Prostate gland (tissue), 2 donors: ENCODE results near the gene CHCHD6. TPM values are rescaled to one million over a fixed set of nuclear protein-coding genes. Genes with fewer than 3 reads are reported as not detected.

Experiments used
- DNase-seq: peaks from one replicate; pipeline ENCODE4 v3.0.0-alpha.2; 2019; ENCODE audit warnings: low spot score
- H3K27ac ChIP-seq, 2 donors: fragments of 200-600 bp; sonication (generic); 2 replicates each; pipeline ENCODE4 v1.5.1; 2017 to 2019
- H3K27me3 ChIP-seq: fragments of 200-600 bp; sonication (generic); replicated peaks from 2 replicates; pipeline ENCODE4 v1.5.1; 2019; ENCODE audit not compliant: insufficient read depth
- H3K36me3 ChIP-seq, 2 donors: fragments of 200-600 bp; sonication (generic); 1 replicate in 1 of 2; 2 replicates in 1 of 2; pipeline versions ENCODE4 v1.5.1 to v1.8.1; 2017 to 2019
- H3K4me1 ChIP-seq: fragments of 200-600 bp; sonication (generic); replicated peaks from 2 replicates; pipeline ENCODE4 v1.5.1; 2019
- H3K4me3 ChIP-seq, 2 donors: fragments of 200-600 bp; sonication (generic); 2 replicates each; pipeline ENCODE4 v1.5.1; 2017 to 2019
- H3K9me3 ChIP-seq: fragments of 200-600 bp; sonication (generic); 2 replicates; pipeline ENCODE4 v1.5.1; 2017
- POLR2A ChIP-seq: fragments of 450-650 bp; IDR thresholded peaks from one replicate; pipeline ENCODE4 v1.6.1; 2016; ENCODE audit warnings: antibody characterized with exemption, mild to moderate bottlenecking
- POLR2AphosphoS5 ChIP-seq: sonication (generic); formaldehyde crosslinking; IDR thresholded peaks from one replicate; pipeline ENCODE4 v1.6.1; 2017; ENCODE audit warnings: antibody characterized with exemption
- whole genome bisulfite sequencing: methylation state at CpG from one replicate; pipeline ENCODE4 v1.1.5; 2018; 5-methylcytosine and 5-hydroxymethylcytosine counted together
- intact Hi-C: fragments of 100-400 bp; cut with DNase I; formaldehyde crosslinking; loops from one replicate; pipeline ENCODE4 v1.14.2; 2022
- total RNA-seq, 2 donors: library from RNA; depleted of rRNA; stranded (reverse); fragments of >200 nt; gene quantifications; one replicate each; pipeline ENCODE4 v1.1.0, GENCODE V29; 2016
- TF ChIP-seq, protein P1 (sequence below), 4 experiments: fragments of 200-600 bp in 2 of 4; fragments of 450-650 bp in 2 of 4; sonication (generic) in 2 of 4; IDR thresholded peaks; 1 replicate in 3 of 4; 2 replicates in 1 of 4; pipeline ENCODE4 v1.5.1; 2016 to 2019; ENCODE audit warnings: antibody characterized with exemption in 4 of 4, mild to moderate bottlenecking in 2 of 4, moderate library complexity in 2 of 4

CHCHD6 gene
- total RNA-seq, 2 donors from 2014 or later, result 13.9 to 34.4 TPM

DNA sequence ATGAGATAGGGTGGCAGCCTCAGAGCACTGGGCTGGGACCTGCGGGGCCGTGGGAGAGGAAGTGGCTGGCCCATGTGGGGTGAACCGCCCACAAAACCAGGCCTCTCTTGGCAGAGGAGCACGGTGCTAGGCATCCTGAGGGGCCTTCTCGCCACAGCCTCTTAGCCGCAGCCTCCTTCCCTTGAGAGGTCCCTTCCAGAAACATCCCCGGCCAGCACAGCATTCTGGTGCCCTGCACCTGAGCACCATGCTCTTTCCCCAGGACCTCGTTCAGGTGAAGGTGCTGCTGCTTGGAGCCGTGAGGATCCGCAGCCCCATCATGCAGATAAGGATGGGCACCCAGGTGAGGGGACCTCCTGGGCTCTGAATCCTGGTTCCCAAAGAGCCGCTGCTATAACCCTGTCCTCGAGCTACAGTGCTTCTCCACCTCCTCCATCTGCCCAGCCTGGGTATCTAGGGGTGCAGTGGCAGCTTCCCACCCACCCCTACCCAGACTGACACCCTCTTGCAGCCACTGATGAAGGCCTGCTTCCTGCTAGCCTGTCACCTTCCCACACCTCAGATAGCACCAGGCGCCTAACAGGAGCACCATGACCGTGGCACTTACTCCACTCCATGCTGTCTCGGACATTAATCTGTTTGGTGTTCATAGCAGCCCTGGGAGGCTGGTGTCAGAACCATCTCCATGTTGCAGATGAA lies 37.9 kb upstream of the CHCHD6 start:
- no peaks in the 10 kb centered on the region for H3K4me1 ChIP-seq
- no peaks in the 10 kb centered on the region for H3K9me3 ChIP-seq
- DNase-seq, result no peak
- H3K27me3 ChIP-seq, result no peaks in the 10 kb centered on the region
- 86% methylated on average over 15 of the region's 15 CpGs for WGBS
- H3K27ac ChIP-seq, result no peak overlapping the region
- intact Hi-C loops, result no loop called here
- no peaks in the 10 kb centered on the region for H3K36me3 ChIP-seq
- TF ChIP-seq POLR2A, result no peak
- no peak for TF ChIP-seq POLR2AphosphoS5
- TF ChIP-seq, protein P1, sequence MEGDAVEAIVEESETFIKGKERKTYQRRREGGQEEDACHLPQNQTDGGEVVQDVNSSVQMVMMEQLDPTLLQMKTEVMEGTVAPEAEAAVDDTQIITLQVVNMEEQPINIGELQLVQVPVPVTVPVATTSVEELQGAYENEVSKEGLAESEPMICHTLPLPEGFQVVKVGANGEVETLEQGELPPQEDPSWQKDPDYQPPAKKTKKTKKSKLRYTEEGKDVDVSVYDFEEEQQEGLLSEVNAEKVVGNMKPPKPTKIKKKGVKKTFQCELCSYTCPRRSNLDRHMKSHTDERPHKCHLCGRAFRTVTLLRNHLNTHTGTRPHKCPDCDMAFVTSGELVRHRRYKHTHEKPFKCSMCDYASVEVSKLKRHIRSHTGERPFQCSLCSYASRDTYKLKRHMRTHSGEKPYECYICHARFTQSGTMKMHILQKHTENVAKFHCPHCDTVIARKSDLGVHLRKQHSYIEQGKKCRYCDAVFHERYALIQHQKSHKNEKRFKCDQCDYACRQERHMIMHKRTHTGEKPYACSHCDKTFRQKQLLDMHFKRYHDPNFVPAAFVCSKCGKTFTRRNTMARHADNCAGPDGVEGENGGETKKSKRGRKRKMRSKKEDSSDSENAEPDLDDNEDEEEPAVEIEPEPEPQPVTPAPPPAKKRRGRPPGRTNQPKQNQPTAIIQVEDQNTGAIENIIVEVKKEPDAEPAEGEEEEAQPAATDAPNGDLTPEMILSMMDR (IDR thresholded peaks at IDR 0.05), result no peak
- H3K4me3 ChIP-seq, result no peak overlapping the region

DNA sequence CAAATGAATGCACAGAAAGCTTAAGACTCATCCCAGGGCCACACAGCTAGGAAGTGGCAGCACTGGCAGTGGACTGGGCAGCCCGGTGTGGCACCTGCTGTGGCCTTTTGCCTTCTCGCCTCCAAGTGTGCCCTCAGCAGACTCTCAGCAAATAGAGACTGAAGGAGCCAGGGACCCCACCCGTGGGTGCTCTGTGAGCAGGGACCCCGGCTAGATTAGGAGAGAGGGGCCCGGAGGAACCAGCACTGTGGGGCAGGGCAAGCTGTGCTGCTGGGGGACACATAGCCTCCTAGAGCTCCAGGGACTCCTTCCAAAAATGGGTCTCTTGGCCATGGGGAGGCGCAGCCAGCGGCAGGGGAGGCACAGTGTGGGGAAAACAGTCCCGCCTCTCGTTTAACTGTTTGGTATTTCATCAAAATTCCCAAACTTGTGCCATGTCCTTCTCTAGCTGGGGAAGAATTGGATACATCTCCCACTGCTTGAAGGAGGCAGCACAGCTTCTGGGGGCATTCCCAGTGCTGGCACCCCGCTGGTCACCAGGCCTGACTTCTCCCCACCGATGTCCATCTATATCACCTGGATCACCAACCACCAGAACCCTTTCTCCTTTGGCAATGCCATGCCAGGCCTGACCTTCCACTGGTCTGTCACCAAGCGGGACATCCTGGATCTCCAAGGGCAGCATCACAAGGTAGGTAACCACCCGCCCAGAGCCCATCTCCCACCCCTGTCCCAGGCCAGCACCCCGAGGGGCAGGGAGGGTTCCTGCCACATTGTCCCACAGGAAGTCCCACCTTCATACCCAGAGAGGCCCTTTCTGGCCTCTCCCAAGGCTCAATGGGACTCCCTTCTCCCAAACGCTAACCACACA lies 37.1 kb upstream of the CHCHD6 start:
- no peak overlapping the region for H3K27ac ChIP-seq
- no peak for DNase-seq
- no peak overlapping the region for H3K4me3 ChIP-seq
- TF ChIP-seq POLR2A, result no peak
- TF ChIP-seq, protein P1 (IDR thresholded peaks at IDR 0.05), result no peak
- TF ChIP-seq POLR2AphosphoS5, result no peak
- H3K36me3 ChIP-seq, result no peaks in the 10 kb centered on the region
- no peaks in the 10 kb centered on the region for H3K9me3 ChIP-seq
- intact Hi-C loops, result no loop called here
- no peaks in the 10 kb centered on the region for H3K4me1 ChIP-seq
- WGBS, result 91% methylated on average over 15 of the region's 15 CpGs
- H3K27me3 ChIP-seq, result no peaks in the 10 kb centered on the region

DNA sequence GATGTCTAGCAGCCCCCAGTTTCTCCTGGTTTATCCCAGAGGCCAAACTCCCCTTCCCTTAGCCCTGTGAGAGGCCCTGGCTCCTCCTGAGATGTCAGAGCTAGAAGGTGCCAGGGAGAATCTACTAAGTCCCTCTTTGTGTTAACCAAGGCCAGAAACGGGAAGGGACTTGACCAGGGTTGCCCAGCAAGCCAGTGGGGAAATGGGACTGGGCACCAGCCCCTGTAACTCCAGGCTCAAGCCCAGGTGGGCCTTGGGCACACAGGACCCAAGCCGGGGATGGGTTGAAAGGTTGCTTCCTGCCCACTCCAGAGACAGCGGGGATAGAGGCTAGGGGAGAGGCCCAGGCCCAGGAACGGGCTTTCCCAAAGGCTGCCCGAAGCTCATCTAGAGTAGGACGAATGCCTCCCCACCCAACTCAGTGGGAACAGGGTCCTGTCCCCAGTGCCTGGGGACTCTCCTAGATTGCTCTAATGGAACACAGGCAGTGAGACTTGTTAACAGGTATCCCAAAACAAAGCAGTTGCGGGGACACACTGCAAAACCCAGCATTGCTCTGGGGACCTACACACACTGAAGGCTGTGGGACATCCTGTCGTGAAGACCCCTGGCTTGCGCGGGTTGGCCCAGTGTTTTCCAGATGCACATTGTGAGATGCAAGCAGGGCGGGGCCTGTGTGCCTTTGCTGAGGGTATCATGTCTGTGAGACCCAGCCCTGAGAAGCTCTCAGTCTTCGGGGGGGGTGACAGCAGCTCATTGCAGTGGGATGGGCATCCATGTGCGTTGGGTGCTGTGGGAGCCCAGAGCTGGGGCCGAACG lies 36.2 kb upstream of the CHCHD6 start:
- 91% methylated on average over 15 of the region's 15 CpGs for WGBS
- no peaks in the 10 kb centered on the region for H3K27me3 ChIP-seq
- intact Hi-C loops, result no loop called here
- TF ChIP-seq POLR2AphosphoS5, result no peak
- no peaks in the 10 kb centered on the region for H3K4me1 ChIP-seq
- no peak overlapping the region for H3K4me3 ChIP-seq
- H3K36me3 ChIP-seq, result no peaks in the 10 kb centered on the region
- H3K27ac ChIP-seq, result no peak overlapping the region
- H3K9me3 ChIP-seq, result no peaks in the 10 kb centered on the region
- DNase-seq, result no peak

DNA sequence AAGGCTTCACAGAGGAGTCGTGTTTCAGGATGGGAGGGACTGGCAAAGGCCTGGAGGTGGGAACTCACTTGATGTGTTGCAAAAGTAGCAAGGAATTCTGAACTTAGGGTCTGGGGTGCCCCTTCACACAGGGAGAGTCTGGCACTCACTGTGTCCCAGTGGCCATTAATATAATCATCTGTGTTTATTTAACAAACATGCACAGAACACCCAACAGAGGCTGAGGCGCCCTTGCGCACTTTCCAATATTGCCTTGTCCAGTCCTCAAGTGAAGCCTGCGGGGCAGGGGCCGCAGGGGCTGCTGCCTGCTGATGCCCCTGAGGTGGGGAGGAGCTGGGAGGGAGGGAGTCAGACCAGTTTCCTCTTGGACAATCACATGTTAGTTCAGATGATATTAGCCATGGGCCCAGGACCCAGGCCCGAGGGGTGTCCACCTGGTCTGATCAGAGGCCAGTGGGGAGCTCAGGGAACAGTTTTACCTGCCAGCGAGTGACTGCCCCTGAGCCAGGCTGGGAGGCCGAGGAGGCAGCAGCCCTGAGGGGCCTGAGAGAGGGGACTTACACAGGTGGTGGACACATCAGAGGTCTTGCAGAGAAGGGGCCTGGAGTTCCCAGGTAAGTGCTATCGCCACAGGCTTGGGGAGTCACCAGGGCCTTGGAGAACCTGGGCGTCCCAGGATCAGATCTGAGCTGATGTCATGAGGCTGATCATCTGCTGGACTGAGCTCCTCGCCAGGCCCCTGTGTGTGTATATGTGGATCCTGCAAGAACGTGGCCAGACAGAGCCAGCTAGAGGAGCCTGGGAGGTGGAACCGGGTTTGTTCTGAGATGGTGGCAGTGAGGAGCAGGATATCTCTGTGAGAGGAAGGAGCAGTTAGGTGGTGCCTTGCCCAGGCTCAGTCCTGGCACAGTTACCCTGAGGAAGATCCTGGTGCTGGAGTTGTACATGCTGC lies 35.3 kb upstream of the CHCHD6 start:
- no peak for DNase-seq
- no peaks in the 10 kb centered on the region for H3K27me3 ChIP-seq
- TF ChIP-seq, protein P1 (IDR thresholded peaks at IDR 0.05), result no peak
- TF ChIP-seq POLR2AphosphoS5 (no peak), POLR2A (no peak)
- no peaks in the 10 kb centered on the region for H3K4me1 ChIP-seq
- no peaks in the 10 kb centered on the region for H3K9me3 ChIP-seq
- H3K4me3 ChIP-seq, result no peak overlapping the region
- intact Hi-C loops, result no loop called here
- 90% methylated on average over 13 of the region's 13 CpGs for WGBS
- no peak overlapping the region for H3K27ac ChIP-seq
- no peaks in the 10 kb centered on the region for H3K36me3 ChIP-seq
